ENCODE data around the gene EEF1G.

Gene EEF1G

DNA sequence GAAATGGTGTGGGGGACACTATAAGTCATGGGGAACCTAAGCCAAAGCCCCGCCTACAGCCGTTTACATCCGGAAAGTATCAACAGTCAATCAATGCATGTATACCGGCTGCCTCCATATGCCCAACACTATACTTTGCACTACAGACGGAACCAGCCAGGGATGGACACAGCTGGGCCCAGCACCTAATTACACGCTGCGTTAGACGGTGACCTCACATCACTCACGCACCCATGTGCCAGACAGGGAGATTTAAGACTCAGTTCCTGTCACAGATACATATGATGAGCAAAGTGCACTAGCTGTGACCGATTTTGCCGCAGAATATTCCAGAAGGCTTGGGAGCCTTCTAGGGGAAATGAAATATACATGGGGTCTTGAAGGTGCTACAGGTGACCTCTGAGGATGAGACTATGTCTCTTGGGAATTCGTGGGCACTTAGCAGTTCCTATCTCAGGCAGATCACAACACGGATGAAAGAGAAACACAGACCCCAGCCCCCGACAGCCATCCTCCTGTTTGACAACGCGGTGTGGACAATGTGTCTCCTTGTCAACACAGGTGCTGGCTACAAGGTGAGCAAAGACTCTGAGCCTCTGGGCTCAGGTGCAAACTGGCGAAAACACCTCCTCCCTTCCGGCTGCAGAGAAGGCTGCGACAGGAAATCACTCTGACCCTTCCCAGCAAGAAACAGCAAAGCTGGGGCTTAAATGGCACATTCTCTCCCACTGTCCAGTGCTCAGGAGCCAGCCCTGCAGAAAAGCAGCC lies 35.0 kb downstream of the EEF1G start:
- no peak for DNase-seq

DNA sequence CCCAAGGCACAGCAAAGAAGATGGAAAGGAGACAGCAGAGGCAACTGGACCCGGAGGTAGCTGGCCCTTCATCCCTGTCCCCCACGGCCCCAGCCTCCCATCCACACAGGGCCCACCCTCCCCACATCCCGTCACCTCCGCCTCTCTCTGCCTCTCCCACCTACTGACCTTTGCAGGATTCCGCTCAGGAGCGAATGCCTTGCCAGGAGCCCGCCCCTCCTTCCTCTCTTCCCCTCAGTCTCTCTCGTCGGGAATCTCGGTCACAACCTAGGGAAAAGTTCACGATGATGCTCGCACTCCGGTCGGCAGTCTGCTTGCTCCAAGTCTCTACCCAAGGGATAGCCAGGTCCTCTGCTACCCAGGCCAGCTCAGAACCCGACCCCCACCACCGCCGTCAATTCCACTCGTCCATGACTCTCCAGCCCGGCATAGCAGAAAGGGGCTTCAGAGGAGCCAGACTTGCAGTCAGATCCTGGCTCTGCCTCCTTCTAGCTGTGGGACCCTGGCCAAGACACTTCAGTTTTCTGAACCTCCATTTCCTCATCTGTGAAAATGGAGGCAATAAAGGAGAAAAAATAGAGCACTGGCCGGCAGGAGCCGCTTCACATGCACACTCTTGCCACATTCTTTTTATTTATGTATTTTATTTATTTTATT lies 37.3 kb downstream of the EEF1G start:
- no peak for DNase-seq

DNA sequence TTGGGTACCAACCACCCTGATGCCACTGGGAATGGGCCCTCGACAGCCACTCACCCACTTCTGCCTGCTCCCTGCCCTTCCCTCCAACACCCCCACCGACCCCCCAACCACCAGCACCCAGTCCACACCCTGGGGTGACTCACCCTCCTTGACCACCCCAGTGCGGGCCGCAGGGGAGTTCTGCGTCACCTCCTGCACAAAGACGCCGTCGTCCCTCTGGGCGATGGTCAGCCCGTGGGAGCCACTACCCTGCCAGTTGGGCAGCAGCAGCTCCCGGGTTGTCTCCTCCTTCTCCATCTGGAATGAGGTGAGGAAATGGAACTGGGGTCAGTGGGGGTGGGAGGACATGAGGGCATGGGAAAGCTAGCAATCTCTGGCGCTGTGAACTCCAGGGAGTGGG lies 37.9 kb downstream of the EEF1G start:
- DNase-seq, result no peak

DNA sequence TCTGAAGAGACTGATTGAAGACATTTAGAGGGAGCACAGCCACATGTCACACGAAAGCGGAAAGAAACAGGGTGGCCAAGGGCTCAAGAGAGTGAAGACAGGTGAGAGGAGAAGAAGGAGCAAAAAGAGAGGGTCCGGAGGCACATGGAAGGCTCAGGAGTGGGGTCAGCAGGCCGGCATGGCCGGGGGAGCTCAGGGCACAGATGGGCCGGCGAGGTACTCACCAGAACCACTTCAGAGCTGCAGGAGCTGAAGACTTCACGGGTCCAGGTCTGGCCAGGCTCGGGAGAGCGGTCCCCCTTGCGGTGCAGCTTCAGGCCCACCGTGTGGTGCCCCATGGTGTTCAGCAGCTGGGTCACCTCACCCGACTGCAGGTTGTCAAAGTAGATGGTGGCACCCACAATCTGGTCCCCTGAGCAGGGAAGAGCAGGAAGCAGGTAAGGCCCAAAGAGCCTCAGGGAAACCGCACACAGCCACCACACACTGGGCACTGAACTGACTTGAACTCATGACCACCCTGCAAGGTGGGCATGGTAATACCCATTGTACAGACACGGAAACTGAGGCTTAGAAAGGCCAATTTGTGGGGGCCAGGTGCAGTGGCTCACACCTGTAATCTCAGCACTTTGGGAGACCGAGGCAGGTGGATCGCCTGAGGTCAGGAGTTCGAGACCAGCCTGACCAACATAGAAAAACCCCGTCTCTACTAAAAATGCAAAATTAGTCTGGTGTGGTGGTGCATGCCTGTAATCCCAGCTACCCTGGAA lies 38.7 kb downstream of the EEF1G start:
- no peak for DNase-seq

DNA sequence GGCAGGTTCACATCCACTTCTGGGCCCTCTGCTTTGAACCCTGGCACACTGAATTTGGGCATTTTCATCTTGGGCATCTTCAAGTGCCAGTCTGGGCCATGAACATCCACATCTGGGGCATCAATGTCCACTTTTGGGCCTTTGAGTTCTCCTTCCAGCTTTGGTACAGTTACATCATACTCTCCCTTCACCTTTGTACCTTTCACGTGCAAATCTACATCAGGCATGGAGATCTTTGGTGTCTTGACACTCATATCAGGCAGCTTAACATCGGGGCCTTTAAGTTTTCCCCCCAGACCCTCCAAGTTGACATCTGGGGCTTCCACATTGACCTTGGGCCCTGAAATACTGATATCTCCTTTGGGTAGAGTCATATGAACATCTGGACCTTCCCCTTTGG lies 41.6 kb downstream of the EEF1G start:
- no peak for DNase-seq

DNA sequence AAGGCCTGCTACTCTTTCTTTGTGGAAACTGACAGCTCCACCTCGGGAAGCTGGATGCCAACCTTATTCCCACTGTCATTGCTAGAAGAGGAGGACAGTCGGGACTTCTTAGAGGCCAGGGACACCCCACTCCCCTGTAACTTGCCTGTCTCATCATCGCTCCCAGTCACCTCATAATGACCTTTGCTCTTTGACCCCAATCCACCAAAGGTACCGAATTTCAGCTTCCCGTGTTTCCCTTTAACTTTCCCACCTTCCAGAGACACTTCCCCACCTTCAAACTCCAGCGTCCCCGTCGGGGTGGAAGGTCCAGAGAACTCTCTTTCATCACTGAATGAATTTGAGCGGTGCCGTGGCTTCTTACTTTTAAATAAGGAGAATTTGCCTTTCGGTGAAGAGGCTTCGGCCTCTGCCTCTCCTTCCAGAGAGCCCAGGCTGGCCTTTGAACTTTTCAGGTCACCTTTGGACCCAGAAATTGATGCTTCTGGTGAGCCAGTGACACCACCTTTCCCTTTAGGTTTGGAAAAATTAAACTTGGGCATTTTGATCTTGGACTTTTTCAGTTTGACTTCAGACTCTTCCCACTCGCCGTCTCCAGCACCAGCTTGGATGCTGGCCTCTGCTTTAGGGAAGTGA lies 56.8 kb downstream of the EEF1G start:
- no peak for DNase-seq

DNA sequence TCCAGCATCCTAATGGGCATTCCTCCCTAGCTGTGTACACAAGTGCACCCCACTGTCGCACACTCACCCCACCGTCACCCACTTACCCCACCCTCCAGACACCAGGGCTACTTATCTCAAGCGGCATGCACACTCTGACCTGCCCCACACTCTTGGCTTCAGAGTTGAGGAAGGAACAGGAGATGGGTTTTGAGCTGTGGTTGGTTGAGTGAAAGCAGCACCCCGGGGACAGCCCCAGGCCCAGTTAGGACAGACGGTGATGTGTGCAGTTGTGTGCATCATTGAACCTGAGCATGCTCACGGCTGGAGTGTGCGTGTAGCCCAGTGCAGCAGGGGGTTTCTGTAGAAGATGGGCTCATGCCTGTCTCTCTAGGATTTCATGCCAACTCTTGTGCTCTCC lies 59.5 kb downstream of the EEF1G start:
- DNase-seq, result no peak

DNA sequence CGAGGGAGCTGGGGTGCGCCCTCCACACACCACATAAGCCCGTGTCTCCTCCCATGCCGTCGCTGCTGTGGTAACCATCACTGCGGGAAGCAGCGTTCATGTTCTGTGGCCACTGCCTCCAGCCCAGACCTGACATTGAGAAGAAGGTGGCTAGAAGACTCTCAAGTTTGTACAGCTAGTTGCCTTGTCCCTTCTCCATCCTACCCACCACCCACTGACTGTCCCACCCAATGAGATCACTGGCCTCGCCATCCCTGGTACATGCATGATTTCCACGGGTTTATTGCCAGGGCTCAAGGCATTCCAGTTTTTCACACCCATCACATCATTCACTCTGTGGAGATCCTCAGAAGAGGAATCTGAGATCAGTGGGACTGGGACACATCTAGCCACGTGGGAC lies 60.1 kb downstream of the EEF1G start:
- DNase-seq, result no peak

DNA sequence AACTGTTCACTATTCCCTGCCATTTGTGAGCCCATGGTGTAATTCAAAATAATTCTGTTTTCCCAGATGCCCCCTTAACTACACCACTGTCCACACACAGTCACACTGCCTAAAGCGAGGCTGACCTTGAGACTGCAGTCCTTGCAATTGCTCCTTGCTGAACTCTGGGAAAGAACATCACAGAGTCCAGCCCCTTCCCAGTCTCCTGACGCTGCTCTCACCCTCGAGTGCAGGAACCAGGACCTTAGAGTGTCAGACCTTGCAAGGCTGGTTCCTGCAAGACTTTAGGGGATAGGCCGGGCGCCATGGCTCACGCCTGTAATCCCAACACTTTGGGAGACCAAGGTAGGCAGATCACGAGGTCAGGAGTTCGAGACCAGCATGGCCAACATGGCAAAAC lies 60.7 kb downstream of the EEF1G start:
- DNase-seq, result no peak

All from GDM1 (cell line).